Measurements from ENCODE around the gene NOS1AP. TPM values are rescaled to one million over a fixed set of nuclear protein-coding genes. Genes with fewer than 3 reads are reported as not detected.

The NOS1AP gene
- total RNA-seq, 4 donors from 2014 or later, result 8.5 to 34.8 (median 14.1) TPM

DNA sequence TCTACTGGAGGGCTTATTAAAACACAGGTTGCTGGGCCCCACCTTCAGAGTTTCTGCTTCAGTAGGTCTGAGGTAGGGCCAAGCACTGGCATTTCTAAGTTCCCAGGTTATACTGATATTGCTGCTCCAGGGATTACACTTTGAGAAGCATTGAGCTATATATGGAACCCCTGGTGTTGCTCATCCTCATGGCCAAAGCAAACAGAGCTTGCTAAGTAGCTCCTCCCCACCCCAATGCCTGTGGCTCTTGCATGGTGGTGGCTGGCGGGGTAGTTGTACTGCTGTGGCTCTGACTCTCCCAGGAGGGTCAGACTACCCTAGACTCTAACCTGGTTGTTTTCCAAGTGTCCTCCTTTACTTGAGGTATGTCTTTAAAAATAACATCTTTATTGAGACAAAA, 163.6 kb downstream of the NOS1AP start:
- Histone ChIP-seq H3K4me3 (no peak overlapping the region), H3K27me3 (no peaks in the 10 kb centered on the region), H3K4me1 (peaks cover 0 to 19% (median 11%) of the 10 kb centered on the region in 4 donors), H3K9me3 (no peaks in the 10 kb centered on the region), H3K27ac (no peak overlapping the region), H3K36me3 (no peaks in the 10 kb centered on the region)
- DNase-seq, result no peak
- TF ChIP-seq, protein P1, sequence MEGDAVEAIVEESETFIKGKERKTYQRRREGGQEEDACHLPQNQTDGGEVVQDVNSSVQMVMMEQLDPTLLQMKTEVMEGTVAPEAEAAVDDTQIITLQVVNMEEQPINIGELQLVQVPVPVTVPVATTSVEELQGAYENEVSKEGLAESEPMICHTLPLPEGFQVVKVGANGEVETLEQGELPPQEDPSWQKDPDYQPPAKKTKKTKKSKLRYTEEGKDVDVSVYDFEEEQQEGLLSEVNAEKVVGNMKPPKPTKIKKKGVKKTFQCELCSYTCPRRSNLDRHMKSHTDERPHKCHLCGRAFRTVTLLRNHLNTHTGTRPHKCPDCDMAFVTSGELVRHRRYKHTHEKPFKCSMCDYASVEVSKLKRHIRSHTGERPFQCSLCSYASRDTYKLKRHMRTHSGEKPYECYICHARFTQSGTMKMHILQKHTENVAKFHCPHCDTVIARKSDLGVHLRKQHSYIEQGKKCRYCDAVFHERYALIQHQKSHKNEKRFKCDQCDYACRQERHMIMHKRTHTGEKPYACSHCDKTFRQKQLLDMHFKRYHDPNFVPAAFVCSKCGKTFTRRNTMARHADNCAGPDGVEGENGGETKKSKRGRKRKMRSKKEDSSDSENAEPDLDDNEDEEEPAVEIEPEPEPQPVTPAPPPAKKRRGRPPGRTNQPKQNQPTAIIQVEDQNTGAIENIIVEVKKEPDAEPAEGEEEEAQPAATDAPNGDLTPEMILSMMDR (IDR thresholded peaks at IDR 0.05), result no peak
- TF ChIP-seq POLR2A (IDR thresholded peaks at IDR 0.05), result no peak
- TF ChIP-seq EP300 (IDR thresholded peaks at IDR 0.05; ENCODE audit: low read depth), result no peak
- no peak for TF ChIP-seq POLR2AphosphoS5 (IDR thresholded peaks at IDR 0.05)
- intact Hi-C loops (cut with DNase I; ENCODE audit: low total_unique reads) (no loop called here), in situ Hi-C loops (cut with MboI; ENCODE audit: low pct_ligation_motif_present in 1 of 4, low pct_unique_long_range_greater_than_20kb in 1 of 4, low sequenced_read_pairs in 3 of 4) (no loop called here)
- 100% methylated on average over 1 of the region's 1 CpG; no CpG with 5 or more reads in 1 of the 2 donors for WGBS, 2 donors (ENCODE audit: low coverage in 1 of 2)

DNA sequence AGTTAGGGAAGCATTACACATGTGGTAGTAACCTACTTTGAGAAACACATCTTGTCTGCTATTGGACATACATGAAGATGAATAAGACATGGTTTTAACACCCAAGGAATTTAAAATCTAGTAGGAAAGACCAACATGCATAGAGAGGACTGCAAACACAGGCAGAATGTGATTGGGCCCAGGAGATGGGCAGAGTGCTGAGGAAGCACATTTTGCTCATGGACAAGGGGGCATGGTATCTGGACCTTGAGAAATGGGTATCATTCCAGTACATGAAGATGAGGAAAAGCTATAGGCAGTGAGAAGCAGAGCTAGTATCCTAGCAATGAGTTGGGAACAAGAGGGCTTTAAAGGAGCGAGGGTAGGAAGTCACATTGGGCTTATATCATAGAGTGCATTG, 164.4 kb downstream of the NOS1AP start:
- H3K9me3 ChIP-seq, result no peaks in the 10 kb centered on the region
- H3K4me3 ChIP-seq, result no peak overlapping the region
- H3K27me3 ChIP-seq, result no peaks in the 10 kb centered on the region
- WGBS, 2 donors (ENCODE audit: low coverage in 1 of 2), result 90 to 100% methylated on average over 1 of the region's 1 CpG
- peaks cover 0 to 18% (median 11%) of the 10 kb centered on the region in 4 donors for H3K4me1 ChIP-seq
- no peak for DNase-seq
- no peak overlapping the region for H3K27ac ChIP-seq
- no peak for TF ChIP-seq POLR2AphosphoS5 (IDR thresholded peaks at IDR 0.05)
- TF ChIP-seq POLR2A (IDR thresholded peaks at IDR 0.05), result no peak
- TF ChIP-seq, protein P1 (IDR thresholded peaks at IDR 0.05), result no peak
- TF ChIP-seq EP300 (IDR thresholded peaks at IDR 0.05; ENCODE audit: low read depth), result no peak
- H3K36me3 ChIP-seq, result no peaks in the 10 kb centered on the region
- in situ Hi-C loops (cut with MboI; ENCODE audit: low pct_ligation_motif_present in 1 of 4, low pct_unique_long_range_greater_than_20kb in 1 of 4, low sequenced_read_pairs in 3 of 4), result no loop called here
- intact Hi-C loops (cut with DNase I; ENCODE audit: low total_unique reads), result no loop called here

DNA sequence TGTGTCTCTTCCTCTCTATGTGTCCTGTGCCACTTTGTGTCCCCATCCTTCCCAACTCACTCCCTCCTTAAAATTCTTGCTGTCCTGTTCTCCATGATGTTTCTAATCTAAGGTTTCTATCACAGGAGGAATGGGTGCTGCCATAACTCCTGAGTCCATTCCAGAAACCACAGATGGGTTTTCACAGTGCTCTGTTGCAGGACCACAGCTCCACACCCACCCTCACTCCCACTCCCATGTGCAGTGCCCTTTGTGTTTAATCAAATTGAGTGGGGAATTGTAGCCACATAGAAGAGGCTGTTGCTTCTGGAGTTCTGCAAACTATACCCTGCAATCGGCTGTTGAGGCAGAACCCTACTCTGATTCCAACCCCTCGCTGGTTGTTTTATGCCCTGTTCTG, 165.1 kb downstream of the NOS1AP start:
- no peak for DNase-seq
- no peak for TF ChIP-seq POLR2AphosphoS5 (IDR thresholded peaks at IDR 0.05)
- TF ChIP-seq, protein P1 (IDR thresholded peaks at IDR 0.05), result no peak
- TF ChIP-seq EP300 (IDR thresholded peaks at IDR 0.05; ENCODE audit: low read depth), result no peak
- no peak for TF ChIP-seq POLR2A (IDR thresholded peaks at IDR 0.05)
- no peak overlapping the region for H3K4me3 ChIP-seq
- H3K27me3 ChIP-seq, result no peaks in the 10 kb centered on the region
- H3K9me3 ChIP-seq, result no peaks in the 10 kb centered on the region
- no peak overlapping the region for H3K27ac ChIP-seq
- H3K4me1 ChIP-seq, result peaks cover 0 to 12% (median 11%) of the 10 kb centered on the region in 4 donors
- H3K36me3 ChIP-seq, result no peaks in the 10 kb centered on the region
- intact Hi-C loops (cut with DNase I; ENCODE audit: low total_unique reads), result no loop called here
- WGBS, 2 donors (ENCODE audit: low coverage in 1 of 2), result 80 to 93% methylated on average over 2 of the region's 2 CpGs
- in situ Hi-C loops (cut with MboI; ENCODE audit: low pct_ligation_motif_present in 1 of 4, low pct_unique_long_range_greater_than_20kb in 1 of 4, low sequenced_read_pairs in 3 of 4), result no loop called here

DNA sequence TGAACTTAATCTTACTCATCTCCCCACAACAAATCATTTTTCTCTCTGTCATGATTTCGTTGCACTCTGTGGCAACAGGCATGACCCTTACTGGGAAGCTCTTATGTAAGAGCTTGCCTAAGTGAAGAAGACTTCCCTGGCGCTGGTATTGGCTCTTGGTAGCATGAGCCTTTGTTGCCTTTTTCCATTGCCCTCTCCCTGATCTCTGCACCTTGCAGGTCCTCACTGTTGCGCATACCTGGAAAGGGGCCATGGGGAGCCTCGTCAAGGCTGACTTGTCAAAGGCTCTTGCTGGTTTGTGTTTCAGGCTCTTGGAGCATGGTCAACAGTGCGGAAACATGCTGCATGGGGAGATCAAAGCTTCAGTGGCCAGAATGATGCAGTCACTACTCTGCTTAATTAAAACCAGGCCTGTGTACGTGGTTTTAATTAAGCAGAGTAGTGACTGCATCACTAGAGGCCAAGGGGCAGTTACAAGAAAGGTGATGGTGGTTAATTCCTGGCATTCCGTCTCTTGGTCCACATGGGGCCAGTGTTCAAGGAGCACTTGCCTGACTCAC, 165.8 kb downstream of the NOS1AP start:
- intact Hi-C loops (cut with DNase I; ENCODE audit: low total_unique reads), result no loop called here
- in situ Hi-C loops (cut with MboI; ENCODE audit: low pct_ligation_motif_present in 1 of 4, low pct_unique_long_range_greater_than_20kb in 1 of 4, low sequenced_read_pairs in 3 of 4), result no loop called here

More for the DNA sequence above, 165.8 kb downstream of the NOS1AP start:
- Histone ChIP-seq H3K27me3 (no peaks in the 10 kb centered on the region), H3K4me3 (no peak overlapping the region), H3K27ac (no peak overlapping the region), H3K36me3 (no peaks in the 10 kb centered on the region), H3K4me1 (peaks cover 0 to 5% (median 4%) of the 10 kb centered on the region in 4 donors), H3K9me3 (no peaks in the 10 kb centered on the region)
- WGBS, 2 donors (ENCODE audit: low coverage in 1 of 2), result 67 to 80% methylated on average over 2 to 7 of the region's 7 CpGs
- no peak for DNase-seq
- TF ChIP-seq, protein P1 (IDR thresholded peaks at IDR 0.05), result no peak
- TF ChIP-seq POLR2A (IDR thresholded peaks at IDR 0.05) (no peak), POLR2AphosphoS5 (IDR thresholded peaks at IDR 0.05) (no peak), EP300 (IDR thresholded peaks at IDR 0.05; ENCODE audit: low read depth) (no peak)

Measured in transverse colon (tissue), 4 donors.